Mesendoderm (in vitro differentiated cells): Measurements from ENCODE around the gene CNOT6L.

Source experiments
- DNase-seq: peaks from one replicate; pipeline ENCODE4 v3.0.0; 2013
- H2AK5ac ChIP-seq: 2 replicates; pipeline ENCODE4 v1.6.1; 2013; ENCODE audit warnings: low read length, inconsistent platforms
- H2BK120ac ChIP-seq: 2 replicates; pipeline ENCODE4 v1.6.1; 2013; ENCODE audit warnings: low read depth, mild to moderate bottlenecking, low read length, moderate library complexity, mixed read lengths
- H2BK15ac ChIP-seq: replicated peaks from 2 replicates; pipeline ENCODE4 v1.6.1; 2013; ENCODE audit warnings: low read depth, mild to moderate bottlenecking, moderate library complexity
- H2BK5ac ChIP-seq: 2 replicates; pipeline ENCODE4 v1.6.1; 2013; ENCODE audit warnings: low read length, inconsistent platforms
- H3K18ac ChIP-seq: 2 replicates; pipeline ENCODE4 v1.6.1; 2013; ENCODE audit warnings: mild to moderate bottlenecking, low read length, mixed read lengths
- H3K23ac ChIP-seq: one replicate; pipeline ENCODE4 v1.6.1; 2013; ENCODE audit warnings: low read length
- H3K27ac ChIP-seq: 2 replicates; pipeline ENCODE4 v1.5.1; 2013; ENCODE audit warnings: low read depth, mild to moderate bottlenecking, inconsistent platforms, low read length, moderate library complexity
- H3K27me3 ChIP-seq: 2 replicates; pipeline ENCODE4 v1.6.1; 2013; ENCODE audit warnings: low read length, control low read depth, mild to moderate bottlenecking, inconsistent platforms; ENCODE audit not compliant: insufficient read depth, poor library complexity
- H3K36me3 ChIP-seq: 2 replicates; pipeline ENCODE4 v1.6.1; 2013; ENCODE audit warnings: low read length, inconsistent platforms; ENCODE audit not compliant: control insufficient read depth, insufficient read depth
- H3K4ac ChIP-seq: one replicate; pipeline ENCODE4 v1.6.1; 2013; ENCODE audit warnings: low read depth, mild to moderate bottlenecking, low read length, moderate library complexity
- H3K4me1 ChIP-seq: 2 replicates; pipeline ENCODE4 v1.6.1; 2013; ENCODE audit warnings: low read depth, low read length, inconsistent platforms; ENCODE audit not compliant: control insufficient read depth
- H3K4me2 ChIP-seq: 2 replicates; pipeline ENCODE4 v1.6.1; 2013; ENCODE audit warnings: low read length
- H3K4me3 ChIP-seq: 2 replicates; pipeline ENCODE4 v1.5.1; 2013; ENCODE audit warnings: mild to moderate bottlenecking, low read length
- H3K56ac ChIP-seq: one replicate; pipeline ENCODE4 v1.6.1; 2013; ENCODE audit warnings: low read length
- H3K79me1 ChIP-seq: 2 replicates; pipeline ENCODE4 v1.6.1; 2013; ENCODE audit warnings: low read length, inconsistent platforms
- H3K79me2 ChIP-seq: 2 replicates; pipeline ENCODE4 v1.6.1; 2013; ENCODE audit warnings: mild to moderate bottlenecking, low read length; ENCODE audit not compliant: control insufficient read depth, insufficient read depth
- H3K9ac ChIP-seq: 2 replicates; pipeline ENCODE4 v1.6.1; 2013; ENCODE audit warnings: low read length, inconsistent platforms
- H4K5ac ChIP-seq: one replicate; pipeline ENCODE4 v1.6.1; 2013; ENCODE audit warnings: low read length
- H4K8ac ChIP-seq: one replicate; pipeline ENCODE4 v1.6.1; 2013; ENCODE audit warnings: low read depth, mild to moderate bottlenecking, control low read depth, low read length, moderate library complexity
- WGBS: extraction: QIAGEN DNeasy Blood & Tissue Kit; methylation state at CpG from one replicate; pipeline ENCODE4 v1.1.7; 2013; ENCODE audit warnings: low lambda C conversion rate, missing lambda C conversion rate; ENCODE audit not compliant: insufficient coverage; ENCODE audit errors: extremely low coverage; 5-methylcytosine and 5-hydroxymethylcytosine counted together

Gene CNOT6L

GRCh38 chr4:77762531-77762930 is 56.6 kb downstream of the CNOT6L start:
- Histone ChIP-seq H3K4me1 (no peaks in the 10 kb centered on the region), H3K36me3 (no peaks in the 10 kb centered on the region), H3K4me2 (no peak overlapping the region), H3K4ac (no peak overlapping the region), H2AK5ac (no peak overlapping the region), H3K27me3 (no peaks in the 10 kb centered on the region), H3K56ac (no peak overlapping the region), H2BK120ac (no peak overlapping the region), H3K79me2 (no peaks in the 10 kb centered on the region), H3K18ac (no peak overlapping the region), H3K4me3 (no peak overlapping the region), H2BK15ac (no peak overlapping the region), H4K5ac (no peak overlapping the region), H2BK5ac (no peak overlapping the region), H3K27ac (no peak overlapping the region), H3K23ac (no peak overlapping the region), H3K79me1 (no peaks in the 10 kb centered on the region), H4K8ac (no peak overlapping the region), H3K9ac (no peak overlapping the region)
- DNase-seq: no peak
- WGBS: 100% methylated on average over 1 of the region's 1 CpG

DNA sequence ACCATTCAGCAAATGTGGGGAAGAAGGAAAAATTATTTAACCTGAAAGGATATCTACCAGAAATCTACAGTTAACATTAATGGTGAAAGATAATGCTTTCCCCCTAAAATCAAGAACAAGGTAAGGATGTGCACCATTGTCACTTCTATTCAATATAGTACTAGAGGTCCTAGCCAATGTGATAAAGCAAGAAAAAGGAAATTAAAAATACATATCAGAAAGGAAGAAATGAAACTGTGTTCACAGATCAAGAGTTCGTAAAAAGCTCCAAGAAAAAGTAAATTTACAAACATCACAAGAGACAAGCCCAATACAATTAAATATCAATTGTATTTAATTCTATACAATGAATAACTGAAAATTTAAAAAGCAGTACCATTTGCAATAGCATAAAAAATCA is 57.6 kb downstream of the CNOT6L start:
- Histone ChIP-seq H3K9ac (no peak overlapping the region), H4K5ac (no peak overlapping the region), H2BK120ac (no peak overlapping the region), H3K4me3 (no peak overlapping the region), H3K79me1 (no peaks in the 10 kb centered on the region), H3K23ac (no peak overlapping the region), H4K8ac (no peak overlapping the region), H3K4ac (no peak overlapping the region), H3K79me2 (no peaks in the 10 kb centered on the region), H3K56ac (no peak overlapping the region), H3K4me2 (no peak overlapping the region), H3K4me1 (no peaks in the 10 kb centered on the region), H3K27me3 (no peaks in the 10 kb centered on the region), H3K27ac (no peak overlapping the region), H2BK5ac (no peak overlapping the region), H2BK15ac (no peak overlapping the region), H3K36me3 (no peaks in the 10 kb centered on the region), H2AK5ac (no peak overlapping the region), H3K18ac (no peak overlapping the region)
- no CpG with 5 or more reads among the region's 1 CpG for WGBS
- no peak for DNase-seq

DNA sequence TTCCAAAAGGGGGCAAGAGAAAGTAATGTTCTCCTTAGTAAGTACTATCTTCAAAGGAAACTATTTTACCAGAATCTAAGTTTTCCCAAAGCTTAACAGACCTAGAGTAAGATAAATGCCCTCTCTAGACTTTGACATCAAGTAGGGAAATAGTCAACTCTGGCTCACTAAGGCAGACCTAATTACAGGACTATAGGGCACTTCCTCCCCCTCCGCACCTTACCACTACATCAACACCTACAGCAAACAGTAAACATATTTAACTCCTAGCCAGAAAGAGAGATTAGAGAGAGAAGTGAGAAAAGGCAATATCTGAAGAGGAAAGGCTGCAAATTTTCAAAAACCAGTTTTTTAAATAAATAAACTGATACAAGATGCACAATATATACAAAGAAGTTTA is 60.4 kb downstream of the CNOT6L start:
- peak; percentile 8 for DNase-seq
- H3K4me2 ChIP-seq: no peak overlapping the region
- H4K8ac ChIP-seq: no peak overlapping the region
- H3K27ac ChIP-seq: no peak overlapping the region
- H2AK5ac ChIP-seq: no peak overlapping the region
- no peak overlapping the region for H3K4me3 ChIP-seq
- H2BK5ac ChIP-seq: no peak overlapping the region
- H3K79me2 ChIP-seq: no peaks in the 10 kb centered on the region
- no peak overlapping the region for H3K18ac ChIP-seq
- no peaks in the 10 kb centered on the region for H3K36me3 ChIP-seq
- no peaks in the 10 kb centered on the region for H3K27me3 ChIP-seq
- no peaks in the 10 kb centered on the region for H3K4me1 ChIP-seq
- H3K23ac ChIP-seq: no peak overlapping the region
- H2BK15ac ChIP-seq: no peak overlapping the region
- no peak overlapping the region for H2BK120ac ChIP-seq
- H3K56ac ChIP-seq: no peak overlapping the region
- no peak overlapping the region for H3K4ac ChIP-seq
- H3K9ac ChIP-seq: no peak overlapping the region
- H4K5ac ChIP-seq: no peak overlapping the region
- no CpG with 5 or more reads among the region's 1 CpG for WGBS
- H3K79me1 ChIP-seq: no peaks in the 10 kb centered on the region

DNA sequence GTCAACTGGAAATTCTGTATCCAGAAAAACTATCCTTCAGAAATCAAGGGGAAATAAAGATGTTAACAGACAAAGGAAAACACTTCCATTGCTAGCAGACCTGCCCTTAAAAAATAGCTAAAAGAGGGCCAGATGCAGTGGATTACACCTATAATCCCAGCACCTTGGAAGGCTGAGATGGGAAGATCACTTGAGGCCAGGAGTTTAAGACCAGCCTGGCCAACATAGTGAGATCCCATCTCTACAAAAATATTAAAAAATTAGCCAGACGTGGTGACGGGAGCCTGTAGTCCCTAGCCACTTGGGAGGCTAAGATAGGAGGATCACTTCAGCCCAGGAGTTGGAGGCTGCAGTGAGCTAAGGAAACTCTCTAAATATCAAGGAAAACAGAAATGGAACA is 67.4 kb downstream of the CNOT6L start:
- no peaks in the 10 kb centered on the region for H3K36me3 ChIP-seq
- no peak overlapping the region for H2BK15ac ChIP-seq
- no peak overlapping the region for H2BK5ac ChIP-seq
- H3K27ac ChIP-seq: no peak overlapping the region
- no peaks in the 10 kb centered on the region for H3K79me1 ChIP-seq
- no peaks in the 10 kb centered on the region for H3K27me3 ChIP-seq
- H2AK5ac ChIP-seq: no peak overlapping the region
- no peak overlapping the region for H3K23ac ChIP-seq
- H3K4me2 ChIP-seq: no peak overlapping the region
- no peak overlapping the region for H3K9ac ChIP-seq
- no peak overlapping the region for H3K18ac ChIP-seq
- H4K5ac ChIP-seq: no peak overlapping the region
- DNase-seq: no peak
- no peak overlapping the region for H3K4ac ChIP-seq
- H3K4me3 ChIP-seq: no peak overlapping the region
- H2BK120ac ChIP-seq: no peak overlapping the region
- no CpG with 5 or more reads among the region's 2 CpGs for WGBS
- H3K4me1 ChIP-seq: no peaks in the 10 kb centered on the region
- H3K79me2 ChIP-seq: no peaks in the 10 kb centered on the region
- no peak overlapping the region for H3K56ac ChIP-seq
- H4K8ac ChIP-seq: no peak overlapping the region

- H3K56ac ChIP-seq: no peak overlapping the region
- no peaks in the 10 kb centered on the region for H3K36me3 ChIP-seq
- no peak overlapping the region for H4K8ac ChIP-seq
- H2AK5ac ChIP-seq: no peak overlapping the region
- no CpG with 5 or more reads among the region's 2 CpGs for WGBS
- no peak overlapping the region for H4K5ac ChIP-seq
- no peaks in the 10 kb centered on the region for H3K27me3 ChIP-seq
- DNase-seq: no peak
- H2BK15ac ChIP-seq: no peak overlapping the region
- no peak overlapping the region for H3K9ac ChIP-seq
- H3K79me2 ChIP-seq: no peaks in the 10 kb centered on the region
- H3K4me1 ChIP-seq: no peaks in the 10 kb centered on the region
- H3K18ac ChIP-seq: no peak overlapping the region
- H3K4ac ChIP-seq: no peak overlapping the region
- H3K4me3 ChIP-seq: no peak overlapping the region
- no peak overlapping the region for H3K23ac ChIP-seq
- H3K79me1 ChIP-seq: no peaks in the 10 kb centered on the region
- no peak overlapping the region for H3K4me2 ChIP-seq
- no peak overlapping the region for H3K27ac ChIP-seq
- H2BK5ac ChIP-seq: no peak overlapping the region
- H2BK120ac ChIP-seq: no peak overlapping the region
Observed at GRCh38 chr4:77745792-77746191, 73.4 kb downstream of the CNOT6L start.

GRCh38 chr4:77742054-77742453 is 77.1 kb downstream of the CNOT6L start:
- no peak for DNase-seq
- Histone ChIP-seq H2BK5ac (no peak overlapping the region), H3K23ac (no peak overlapping the region), H3K56ac (no peak overlapping the region), H2BK15ac (no peak overlapping the region), H4K8ac (no peak overlapping the region), H3K27ac (no peak overlapping the region), H3K4ac (no peak overlapping the region), H3K36me3 (no peaks in the 10 kb centered on the region), H3K79me1 (no peaks in the 10 kb centered on the region), H3K9ac (no peak overlapping the region), H4K5ac (no peak overlapping the region), H2BK120ac (no peak overlapping the region), H3K27me3 (no peaks in the 10 kb centered on the region), H3K18ac (no peak overlapping the region), H3K4me2 (no peak overlapping the region), H3K4me3 (no peak overlapping the region), H3K4me1 (no peaks in the 10 kb centered on the region), H2AK5ac (no peak overlapping the region), H3K79me2 (no peaks in the 10 kb centered on the region)
- WGBS: no CpG with 5 or more reads among the region's 2 CpGs
